ENCODE measurements around the gene GARIN3.

Gene GARIN3

GRCh38 chr5:157148734-157149615 is 17.1 kb downstream of the GARIN3 start:
- DNase-seq, result peak in 43 of 56 donors; percentile 1 to 83 (median 26)

DNA sequence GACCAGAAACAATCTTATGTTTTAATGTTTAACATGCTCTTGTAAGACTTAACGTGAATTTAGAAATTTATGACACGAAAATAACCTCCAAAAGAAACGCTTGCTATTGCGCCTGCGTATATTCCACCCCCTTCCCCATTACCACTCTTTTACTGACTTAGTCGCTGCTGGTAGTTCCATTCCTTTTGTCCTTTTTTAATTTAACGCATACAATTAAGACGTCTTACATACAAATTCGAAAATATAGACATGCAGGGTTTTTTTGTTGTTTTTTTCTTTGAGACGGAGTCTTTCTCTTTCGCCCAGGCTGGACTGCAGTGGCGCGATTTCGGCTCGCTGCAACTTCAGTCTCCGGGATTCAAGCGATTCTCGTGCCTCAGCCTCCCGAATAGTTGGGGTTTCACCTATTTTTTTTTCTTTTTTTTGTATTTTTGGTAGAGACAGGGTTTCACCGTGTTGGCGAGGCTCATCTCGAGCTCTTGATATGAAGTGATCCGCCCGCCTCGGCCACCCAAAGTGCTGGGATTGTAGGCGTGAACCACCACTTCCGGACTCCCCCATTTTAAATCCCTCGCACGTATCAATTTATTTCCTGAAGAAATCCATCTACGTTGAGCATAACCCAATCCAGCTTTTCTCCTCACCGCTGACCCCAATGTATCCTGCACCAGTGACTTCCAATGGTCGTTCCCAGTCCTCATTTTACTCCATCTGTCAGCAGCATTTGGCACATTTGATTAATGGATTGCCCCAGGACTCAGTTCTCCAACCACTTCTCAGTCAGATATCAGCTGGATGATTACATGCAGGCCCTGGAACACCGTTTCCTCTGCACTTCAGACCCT is 22.7 kb downstream of the GARIN3 start:
- peak in 46 of 56 donors; percentile 4 to 78 (median 35) for DNase-seq

- peak; percentile 7 to 97 (median 89) for DNase-seq
Measured at GRCh38 chr5:157142317-157143126, 23.5 kb downstream of the GARIN3 start, which contains the start of gene MED7. Gene MED7, minus strand, starts transcription at chr5:157142865. Its CDS starts 3,434 bp downstream, at chr5:157139431.

DNA sequence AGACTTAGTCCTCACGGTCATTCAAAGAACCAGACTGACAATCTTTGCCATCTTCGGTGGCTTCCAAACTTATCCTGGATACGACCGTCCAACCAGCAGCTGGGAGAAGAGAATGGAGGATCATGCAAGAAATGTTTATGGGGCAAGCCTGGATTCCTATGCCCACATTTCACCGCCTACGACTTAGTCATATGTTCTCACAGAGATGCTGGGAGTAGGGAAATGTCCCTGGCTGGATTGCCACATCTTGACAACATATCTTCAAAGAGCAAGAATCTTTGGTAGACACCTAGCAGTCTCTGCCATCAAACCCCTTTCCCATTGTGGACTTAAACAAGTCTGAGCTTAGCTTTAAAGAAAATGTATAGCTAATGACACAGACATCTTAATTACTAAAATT is 28.4 kb downstream of the GARIN3 start:
- no peak for DNase-seq

- DNase-seq, result no peak
Measured at GRCh38 chr5:157132281-157132612, 33.8 kb downstream of the GARIN3 start.

DNA sequence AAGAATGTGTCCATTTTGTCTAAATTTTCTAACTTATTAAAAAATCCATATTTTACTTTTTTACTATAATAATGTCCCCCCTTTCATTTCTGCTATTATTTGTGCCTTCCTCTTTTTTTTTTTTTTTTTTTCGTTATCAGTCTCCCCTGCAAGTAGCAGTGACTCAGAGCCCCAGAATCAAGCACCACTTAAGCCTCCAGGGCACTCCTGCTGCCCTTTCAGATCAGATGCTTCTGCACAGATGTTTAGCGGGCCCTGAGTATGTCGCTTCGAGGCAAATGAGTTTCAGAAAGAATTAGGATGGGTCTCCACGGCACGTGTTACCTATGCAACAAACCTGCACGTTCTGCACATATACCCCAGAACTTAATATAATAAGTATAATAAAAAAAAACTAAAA is 35.1 kb downstream of the GARIN3 start:
- no peak for DNase-seq

GRCh38 chr5:157121709-157122108 is 44.4 kb downstream of the GARIN3 start:
- DNase-seq, result no peak

DNA sequence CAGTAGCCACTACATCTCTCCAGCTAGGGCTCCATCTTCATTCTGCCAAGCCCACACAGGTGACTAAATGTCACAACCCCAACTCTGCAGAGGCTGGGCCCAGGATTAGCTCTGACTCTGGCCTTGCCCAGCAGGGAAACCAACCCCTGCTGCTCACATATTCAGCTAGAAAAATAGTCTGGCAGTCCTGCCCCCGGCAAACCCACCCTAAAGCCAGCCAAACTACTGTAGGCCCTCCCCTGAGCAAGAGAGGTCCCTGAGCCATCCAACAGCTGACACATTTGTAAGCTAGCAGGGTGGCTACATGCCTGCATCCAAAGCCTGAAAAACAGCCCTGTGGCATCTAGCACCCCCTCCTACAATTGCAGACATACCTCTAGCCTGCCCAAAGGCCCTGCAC is 46.0 kb downstream of the GARIN3 start:
- DNase-seq, result no peak

GRCh38 chr5:157116483-157116954 is 49.5 kb downstream of the GARIN3 start:
- DNase-seq, result no peak

DNA sequence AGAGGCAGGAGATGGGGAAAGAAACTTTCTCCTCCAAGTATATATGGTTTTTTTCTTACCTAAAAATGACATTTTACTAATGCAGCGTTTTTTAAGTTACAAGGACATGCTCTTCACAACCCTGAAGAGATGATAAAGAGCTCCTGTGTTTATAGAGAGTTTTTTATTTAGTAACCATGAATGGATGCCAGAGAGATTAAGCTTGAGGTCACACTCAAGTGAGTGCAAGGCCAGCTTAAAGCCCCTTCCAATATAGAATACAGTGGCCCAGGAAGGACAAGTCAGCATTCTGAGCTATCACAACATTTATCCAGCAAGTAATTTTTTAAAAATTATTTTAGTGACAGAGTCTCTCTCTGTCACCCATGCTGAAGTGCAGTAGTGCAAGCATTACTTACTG is 50.6 kb downstream of the GARIN3 start:
- no peak for DNase-seq

- DNase-seq, result no peak
Measured at GRCh38 chr5:157115012-157115411, 51.1 kb downstream of the GARIN3 start.

- DNase-seq, result no peak
Measured at GRCh38 chr5:157113002-157113401, 53.1 kb downstream of the GARIN3 start.

Measured in amygdala (tissue), 56 donors.